Measurements from ENCODE around the gene MCM3AP.

The MCM3AP gene

GRCh38 chr21:46217511-46218196 lies 67.8 kb downstream of the MCM3AP start:
- peaks cover 7% of the 10 kb centered on the region for H3K36me3 ChIP-seq (replicated peaks; ENCODE audit: insufficient read depth, low read length)
- no peaks in the 10 kb centered on the region for H3F3A ChIP-seq (ENCODE audit: insufficient read depth, low read length)
- no peak overlapping the region for H3K27ac ChIP-seq (ENCODE audit: low read length)
- H3K79me2 ChIP-seq (ENCODE audit: low read length), result peaks cover 28% of the 10 kb centered on the region
- no peaks in the 10 kb centered on the region for H3K4me1 ChIP-seq (ENCODE audit: low read length)
- 0 out of 2 replicates have a peak, but pooled peaks cover 2% of the 10 kb centered on the region for H4K20me1 ChIP-seq (ENCODE audit: insufficient read depth, low read length)
- no peak overlapping the region for H3K4me2 ChIP-seq (ENCODE audit: low read depth, low read length)
- H3K27me3 ChIP-seq (replicated peaks; ENCODE audit: insufficient read depth, low read length), result no peaks in the 10 kb centered on the region
- H2AFZ ChIP-seq (ENCODE audit: low read length), result no peak overlapping the region
- H3K9ac ChIP-seq (ENCODE audit: low read length), result no peak overlapping the region
- H3K9me3 ChIP-seq (replicated peaks; ENCODE audit: insufficient read depth, low read length), result no peaks in the 10 kb centered on the region
- DNase-seq, result no peak
- H3K4me3 ChIP-seq (ENCODE audit: low read length), result no peak overlapping the region
- H3K9me2 ChIP-seq (replicated peaks; ENCODE audit: insufficient read depth, low read length), result no peaks in the 10 kb centered on the region
- TF ChIP-seq EZH2phosphoT487 (IDR thresholded peaks at IDR 0.05; ENCODE audit: low read length) (no peak), CTCF (IDR thresholded peaks at IDR 0.05; ENCODE audit: low read length) (no peak), EZH2 (optimal IDR thresholded peaks at IDR 0.05; ENCODE audit: low read depth, low read length) (no peak)

DNA sequence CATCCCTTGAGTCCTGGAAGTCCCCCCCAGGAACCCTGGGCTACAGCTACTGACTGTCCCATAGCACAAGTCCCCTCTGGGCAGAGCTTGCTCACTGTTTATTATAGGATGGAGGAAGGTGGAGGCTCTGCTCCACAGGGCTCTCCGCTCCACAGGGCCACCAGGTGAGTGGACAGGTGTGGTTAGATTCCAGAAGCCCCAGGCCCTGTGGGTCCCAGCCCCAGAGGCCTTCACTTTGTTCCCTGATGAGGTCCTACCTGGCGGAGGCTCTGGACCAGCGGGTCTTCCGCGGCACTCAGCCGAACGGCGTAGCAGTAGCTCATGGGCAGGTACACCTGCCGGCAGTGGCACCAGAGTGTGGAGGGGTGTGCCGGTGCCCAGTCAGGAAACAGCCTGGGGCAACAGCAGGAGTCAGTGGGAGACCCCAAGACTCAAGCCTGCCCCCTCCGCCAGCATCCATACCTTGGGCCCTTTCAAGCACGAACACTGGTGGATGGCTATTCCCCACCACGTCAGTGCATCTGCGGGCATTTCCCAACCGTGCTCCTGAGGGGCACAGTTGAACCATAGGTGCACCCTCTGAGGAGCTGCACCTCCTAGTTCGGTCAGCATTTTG lies 69.2 kb downstream of the MCM3AP start:
- no peaks in the 10 kb centered on the region for H3K4me1 ChIP-seq (ENCODE audit: low read length)
- H3K9me2 ChIP-seq (replicated peaks; ENCODE audit: insufficient read depth, low read length), result no peaks in the 10 kb centered on the region
- H3K4me2 ChIP-seq (ENCODE audit: low read depth, low read length), result no peak overlapping the region
- H4K20me1 ChIP-seq (ENCODE audit: insufficient read depth, low read length), result no peaks in the 10 kb centered on the region
- H3K79me2 ChIP-seq (ENCODE audit: low read length), result peaks cover 18% of the 10 kb centered on the region; the same call in 1 of the 2 replicates
- no peaks in the 10 kb centered on the region for H3K9me3 ChIP-seq (replicated peaks; ENCODE audit: insufficient read depth, low read length)
- H3K27ac ChIP-seq (ENCODE audit: low read length), result no peak overlapping the region
- H3K4me3 ChIP-seq (ENCODE audit: low read length), result no peak overlapping the region
- no peak overlapping the region for H2AFZ ChIP-seq (ENCODE audit: low read length)
- H3K9ac ChIP-seq (ENCODE audit: low read length), result no peak overlapping the region
- no peaks in the 10 kb centered on the region; the same call in 1 of the 2 replicates for H3K36me3 ChIP-seq (replicated peaks; ENCODE audit: insufficient read depth, low read length)
- TF ChIP-seq EZH2phosphoT487 (IDR thresholded peaks at IDR 0.05; ENCODE audit: low read length), result no peak
- no peak for TF ChIP-seq EZH2 (optimal IDR thresholded peaks at IDR 0.05; ENCODE audit: low read depth, low read length)
- TF ChIP-seq CTCF (IDR thresholded peaks at IDR 0.05; ENCODE audit: low read length), result no peak
- DNase-seq, result no peak
- no peaks in the 10 kb centered on the region for H3K27me3 ChIP-seq (replicated peaks; ENCODE audit: insufficient read depth, low read length)
- no peaks in the 10 kb centered on the region for H3F3A ChIP-seq (ENCODE audit: insufficient read depth, low read length)

DNA sequence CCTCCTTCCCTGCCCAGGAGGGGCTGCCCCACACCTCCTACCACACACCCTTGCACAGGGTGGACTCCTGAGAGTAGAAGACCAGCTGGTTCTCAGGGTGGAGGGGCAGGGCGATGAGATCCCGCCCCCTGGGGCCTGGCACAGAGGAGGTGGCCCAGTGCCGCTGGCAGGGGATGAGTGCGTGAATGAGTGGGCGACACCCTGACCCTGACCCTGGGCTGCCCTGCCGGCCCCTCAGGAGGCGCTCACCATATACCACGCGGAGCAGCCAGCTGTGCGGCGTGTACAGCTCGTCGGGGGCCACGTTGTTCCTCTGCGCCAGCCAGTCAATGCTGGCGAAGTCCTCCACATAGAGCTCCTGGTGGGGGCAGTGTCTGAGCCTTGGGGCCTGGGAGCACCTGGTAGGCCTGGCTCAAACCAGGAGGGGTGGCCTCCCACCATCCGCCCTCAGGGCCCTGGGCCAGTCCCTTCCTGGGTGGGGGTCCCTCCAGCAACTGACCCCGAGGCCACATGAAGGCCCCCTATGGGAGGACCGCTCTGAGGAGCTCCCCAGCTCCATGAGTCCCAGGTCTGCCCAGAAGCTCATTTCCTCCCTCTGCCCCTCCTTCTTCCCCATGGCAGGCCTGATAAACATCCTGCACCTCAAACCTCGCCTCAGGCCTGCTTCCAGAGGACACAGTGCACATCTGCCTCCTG lies 69.8 kb downstream of the MCM3AP start:
- DNase-seq, result no peak
- H3F3A ChIP-seq (ENCODE audit: insufficient read depth, low read length), result no peaks in the 10 kb centered on the region
- no peaks in the 10 kb centered on the region; the same call in 1 of the 2 replicates for H3K36me3 ChIP-seq (replicated peaks; ENCODE audit: insufficient read depth, low read length)
- no peak overlapping the region for H2AFZ ChIP-seq (ENCODE audit: low read length)
- no peaks in the 10 kb centered on the region for H3K9me2 ChIP-seq (replicated peaks; ENCODE audit: insufficient read depth, low read length)
- no peak overlapping the region for H3K4me3 ChIP-seq (ENCODE audit: low read length)
- no peaks in the 10 kb centered on the region for H4K20me1 ChIP-seq (ENCODE audit: insufficient read depth, low read length)
- H3K9ac ChIP-seq (ENCODE audit: low read length), result no peak overlapping the region
- H3K9me3 ChIP-seq (replicated peaks; ENCODE audit: insufficient read depth, low read length), result no peaks in the 10 kb centered on the region
- H3K27me3 ChIP-seq (replicated peaks; ENCODE audit: insufficient read depth, low read length), result no peaks in the 10 kb centered on the region
- H3K4me2 ChIP-seq (ENCODE audit: low read depth, low read length), result no peak overlapping the region
- no peak for TF ChIP-seq EZH2 (optimal IDR thresholded peaks at IDR 0.05; ENCODE audit: low read depth, low read length)
- TF ChIP-seq EZH2phosphoT487 (IDR thresholded peaks at IDR 0.05; ENCODE audit: low read length), result no peak
- no peak for TF ChIP-seq CTCF (IDR thresholded peaks at IDR 0.05; ENCODE audit: low read length)
- H3K4me1 ChIP-seq (ENCODE audit: low read length), result no peaks in the 10 kb centered on the region
- H3K79me2 ChIP-seq (ENCODE audit: low read length), result peaks cover 13% of the 10 kb centered on the region; the same call in 1 of the 2 replicates
- H3K27ac ChIP-seq (ENCODE audit: low read length), result no peak overlapping the region
